ENCODE measurements around the gene SOD3.

- TF ChIP-seq POLR2A (IDR thresholded peaks at IDR 0.05; ENCODE audit: low read depth, low read length) (no peak), POLR2AphosphoS5 (IDR thresholded peaks at IDR 0.05; ENCODE audit: low read depth, low read length) (no peak)
Observed at GRCh38 chr4:24820541-24820940, 25.2 kb downstream of the SOD3 start.
